NCI-H2107 treated with DMSO at 0.1 percent for 48 hours (cell line): ENCODE measurements around the gene MFRP.
"Not testable (repeated sequence)": the region's sequence is repeated elsewhere in the genome, so short reads cannot be mapped to it uniquely, and the experiment has no call there.

Experiments
- DNase-seq: peaks from one replicate; lab custom pipeline; 2025; ENCODE audit not compliant: unreplicated experiment; lab: John Stamatoyannopoulos, UW

The MFRP gene

GRCh38 chr11:119346605-119347004 lies at the start of gene MFRP:
TSS of gene MFRP (minus strand) at chr11:119346705. CDS start at chr11:119346513, 192 bp downstream.
- DNase-seq: no peak

- no peak for DNase-seq
Measured at GRCh38 chr11:119391275-119391674, 44.8 kb upstream of the MFRP start.

GRCh38 chr11:119389611-119390254 lies 43.2 kb upstream of the MFRP start:
- peak; percentile 18 for DNase-seq

GRCh38 chr11:119388103-119388502 lies 41.6 kb upstream of the MFRP start:
- no peak for DNase-seq

- no peak for DNase-seq
Measured at GRCh38 chr11:119384332-119384731, 37.8 kb upstream of the MFRP start.

GRCh38 chr11:119382513-119382912 lies 36.0 kb upstream of the MFRP start:
- not testable (repeated sequence) for DNase-seq

GRCh38 chr11:119382101-119382500 lies 35.6 kb upstream of the MFRP start:
- DNase-seq: no peak

- DNase-seq: peak; percentile 83
Measured at GRCh38 chr11:119381181-119381988, 34.9 kb upstream of the MFRP start, which contains the start of gene USP2. TSS of gene USP2 (minus strand) at chr11:119381690. CDS start at chr11:119373480, 8,210 bp downstream.

- no peak for DNase-seq
Measured at GRCh38 chr11:119380827-119381180, 34.3 kb upstream of the MFRP start.

- no peak for DNase-seq
Measured at GRCh38 chr11:119380160-119380826, 33.8 kb upstream of the MFRP start.

- no peak for DNase-seq
Measured at GRCh38 chr11:119378851-119379465, 32.5 kb upstream of the MFRP start.

GRCh38 chr11:119377961-119378667 lies 31.6 kb upstream of the MFRP start:
- no peak for DNase-seq

GRCh38 chr11:119377112-119377901 lies 30.8 kb upstream of the MFRP start:
- DNase-seq: no peak

- DNase-seq: no peak
Measured at GRCh38 chr11:119376197-119376847, 29.8 kb upstream of the MFRP start.

GRCh38 chr11:119375337-119376196 lies 29.1 kb upstream of the MFRP start:
- DNase-seq: no peak

GRCh38 chr11:119374632-119375336 lies 28.3 kb upstream of the MFRP start:
- DNase-seq: no peak

- peak; percentile 56 for DNase-seq
Measured at GRCh38 chr11:119373921-119374631, 27.6 kb upstream of the MFRP start.
